ENCODE measurements around the gene IL12RB1.

DNA sequence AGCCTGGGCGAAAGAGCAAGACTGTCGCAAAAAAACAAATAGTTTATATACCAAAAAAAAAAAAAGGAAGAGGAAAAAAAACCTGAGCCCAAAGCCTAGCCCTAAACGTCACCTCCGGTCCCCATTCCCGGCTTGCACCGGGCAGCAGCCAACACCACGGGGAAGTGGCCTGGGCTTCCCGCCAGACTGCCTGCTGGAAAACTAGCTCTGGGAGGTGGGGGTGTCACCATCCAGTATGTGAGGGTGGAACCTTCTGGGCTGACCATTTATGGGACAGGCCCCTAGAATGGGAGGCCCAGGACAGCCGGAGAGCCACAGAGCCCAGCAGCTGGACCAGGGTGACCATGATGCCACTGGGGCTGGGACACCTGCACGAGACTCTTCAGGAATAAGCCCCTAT lies 37.3 kb downstream of the IL12RB1 start:
- TF ChIP-seq, protein P1, sequence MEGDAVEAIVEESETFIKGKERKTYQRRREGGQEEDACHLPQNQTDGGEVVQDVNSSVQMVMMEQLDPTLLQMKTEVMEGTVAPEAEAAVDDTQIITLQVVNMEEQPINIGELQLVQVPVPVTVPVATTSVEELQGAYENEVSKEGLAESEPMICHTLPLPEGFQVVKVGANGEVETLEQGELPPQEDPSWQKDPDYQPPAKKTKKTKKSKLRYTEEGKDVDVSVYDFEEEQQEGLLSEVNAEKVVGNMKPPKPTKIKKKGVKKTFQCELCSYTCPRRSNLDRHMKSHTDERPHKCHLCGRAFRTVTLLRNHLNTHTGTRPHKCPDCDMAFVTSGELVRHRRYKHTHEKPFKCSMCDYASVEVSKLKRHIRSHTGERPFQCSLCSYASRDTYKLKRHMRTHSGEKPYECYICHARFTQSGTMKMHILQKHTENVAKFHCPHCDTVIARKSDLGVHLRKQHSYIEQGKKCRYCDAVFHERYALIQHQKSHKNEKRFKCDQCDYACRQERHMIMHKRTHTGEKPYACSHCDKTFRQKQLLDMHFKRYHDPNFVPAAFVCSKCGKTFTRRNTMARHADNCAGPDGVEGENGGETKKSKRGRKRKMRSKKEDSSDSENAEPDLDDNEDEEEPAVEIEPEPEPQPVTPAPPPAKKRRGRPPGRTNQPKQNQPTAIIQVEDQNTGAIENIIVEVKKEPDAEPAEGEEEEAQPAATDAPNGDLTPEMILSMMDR (IDR thresholded peaks at IDR 0.05): no peak
- no peak for TF ChIP-seq POLR2A (IDR thresholded peaks at IDR 0.05)
- peak; percentile 74 for TF ChIP-seq EP300 (IDR thresholded peaks at IDR 0.05)

Data from stomach (tissue), 4 donors.